ENCODE data around the gene PIEZO2. TPM values are rescaled to one million over a fixed set of nuclear protein-coding genes. Genes with fewer than 3 reads are reported as not detected.

The PIEZO2 gene
- total RNA-seq, 4 donors from 2014 or later, result 2.4 to 5.2 (median 3.3) TPM

GRCh38 chr18:11160313-11160712 is 10.9 kb upstream of the PIEZO2 start:
- peaks cover 0 to 7% (median 0%) of the 10 kb centered on the region in 4 donors for H3K27me3 ChIP-seq
- WGBS, result 91% methylated on average over 2 of the region's 2 CpGs

DNA sequence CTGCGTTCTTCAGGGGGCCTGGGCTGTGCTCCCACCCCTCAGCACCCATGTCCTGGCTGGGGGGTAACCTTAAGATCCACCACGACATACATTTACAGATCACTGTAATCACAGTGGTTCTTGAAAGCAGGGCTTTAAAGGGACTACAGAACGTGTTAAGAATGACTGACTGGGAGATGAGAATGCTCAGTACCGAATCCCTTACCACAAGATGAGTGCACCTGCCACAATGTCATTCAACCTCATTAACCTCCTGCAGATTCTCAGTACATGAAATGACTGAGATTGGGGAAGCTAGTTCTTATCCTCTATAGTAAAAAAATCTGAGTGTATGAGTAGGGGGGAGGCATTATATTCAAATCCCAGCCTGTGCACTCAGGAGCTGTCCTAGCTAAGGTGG is 10.5 kb upstream of the PIEZO2 start:
- no peak for TF ChIP-seq EP300 (IDR thresholded peaks at IDR 0.05)
- no peak for TF ChIP-seq POLR2AphosphoS5 (IDR thresholded peaks at IDR 0.05)
- TF ChIP-seq CTCF (IDR thresholded peaks at IDR 0.05), result no peak
- TF ChIP-seq POLR2A (IDR thresholded peaks at IDR 0.05; ENCODE audit: low read depth), result no peak
- no peak for DNase-seq (ENCODE audit: extremely low spot score)
- intact Hi-C loops (cut with DNase I), result no loop called here
- 87% methylated on average over 4 of the region's 4 CpGs for WGBS
- Histone ChIP-seq H3K27ac (replicated peaks in 1 of 4) (no peak overlapping the region), H3K4me1 (no peaks in the 10 kb centered on the region), H3K27me3 (peaks cover 0 to 7% (median 0%) of the 10 kb centered on the region in 4 donors), H3K4me3 (no peak overlapping the region), H3K36me3 (no peaks in the 10 kb centered on the region), H3K9me3 (no peaks in the 10 kb centered on the region)

More at GRCh38 chr18:11160313-11160712, 10.9 kb upstream of the PIEZO2 start:
- no peak for DNase-seq (ENCODE audit: extremely low spot score)
- H3K36me3 ChIP-seq, result no peaks in the 10 kb centered on the region
- intact Hi-C loops (cut with DNase I), result no loop called here
- H3K4me1 ChIP-seq, result no peaks in the 10 kb centered on the region
- TF ChIP-seq EP300 (IDR thresholded peaks at IDR 0.05) (no peak), CTCF (IDR thresholded peaks at IDR 0.05) (no peak), POLR2AphosphoS5 (IDR thresholded peaks at IDR 0.05) (no peak), POLR2A (IDR thresholded peaks at IDR 0.05; ENCODE audit: low read depth) (no peak)
- no peaks in the 10 kb centered on the region for H3K9me3 ChIP-seq
- H3K27ac ChIP-seq (replicated peaks in 1 of 4), result no peak overlapping the region
- no peak overlapping the region for H3K4me3 ChIP-seq

- H3K27ac ChIP-seq (replicated peaks in 1 of 4), result no peak overlapping the region
- no peak overlapping the region for H3K4me3 ChIP-seq
- 69% methylated on average over 1 of the region's 1 CpG for WGBS
- no peak for TF ChIP-seq CTCF (IDR thresholded peaks at IDR 0.05)
- no peak for TF ChIP-seq POLR2AphosphoS5 (IDR thresholded peaks at IDR 0.05)
- TF ChIP-seq POLR2A (IDR thresholded peaks at IDR 0.05; ENCODE audit: low read depth), result no peak
- no peak for TF ChIP-seq EP300 (IDR thresholded peaks at IDR 0.05)
- H3K36me3 ChIP-seq, result no peaks in the 10 kb centered on the region
- intact Hi-C loops (cut with DNase I), result no loop called here
- H3K4me1 ChIP-seq, result no peaks in the 10 kb centered on the region
- DNase-seq (ENCODE audit: extremely low spot score), result no peak
- H3K27me3 ChIP-seq, result peaks cover 0 to 7% (median 0%) of the 10 kb centered on the region in 4 donors
- H3K9me3 ChIP-seq, result no peaks in the 10 kb centered on the region
Measured at GRCh38 chr18:11156978-11157377, 7.6 kb upstream of the PIEZO2 start.

DNA sequence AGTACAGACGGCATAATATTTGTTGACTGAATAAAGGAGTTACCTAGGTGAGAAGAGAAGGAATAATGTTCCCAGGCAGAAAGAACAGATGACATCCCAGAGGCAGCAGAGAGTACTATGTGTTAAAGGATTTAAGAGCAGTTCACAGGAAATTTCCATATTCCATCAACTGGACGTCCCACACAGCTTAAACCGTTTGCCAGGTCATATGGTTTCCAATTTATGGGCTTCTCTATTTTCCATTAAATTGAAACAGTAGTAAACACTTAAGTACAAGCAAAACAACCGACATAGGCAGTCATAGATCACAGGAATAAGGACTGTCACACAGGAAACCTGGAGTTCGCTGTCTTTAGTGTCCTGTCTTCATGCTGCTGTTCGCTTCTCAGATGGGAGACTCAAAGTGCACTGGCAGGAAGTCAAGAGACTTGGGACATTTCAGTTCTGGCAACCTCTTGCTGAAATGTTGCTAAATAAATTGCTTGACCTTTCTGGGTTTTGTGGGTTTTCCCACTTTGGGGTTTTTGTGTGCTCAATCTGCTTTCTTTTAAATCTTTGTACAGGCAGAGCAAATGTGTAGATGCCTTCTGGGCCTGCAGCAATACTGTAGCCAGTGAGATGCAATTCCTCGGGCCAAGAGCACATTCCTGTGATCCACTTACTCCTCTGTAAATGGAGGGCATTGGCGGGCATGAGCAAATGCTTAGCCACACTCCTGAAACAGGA is 5.8 kb upstream of the PIEZO2 start:
- Histone ChIP-seq H3K36me3 (no peaks in the 10 kb centered on the region), H3K4me1 (no peaks in the 10 kb centered on the region), H3K4me3 (no peak overlapping the region), H3K9me3 (no peaks in the 10 kb centered on the region), H3K27me3 (peaks cover 0 to 22% (median 3%) of the 10 kb centered on the region in 4 donors), H3K27ac (replicated peaks in 1 of 4) (no peak overlapping the region)
- no peak for TF ChIP-seq CTCF (IDR thresholded peaks at IDR 0.05)
- no peak for TF ChIP-seq EP300 (IDR thresholded peaks at IDR 0.05)
- TF ChIP-seq POLR2AphosphoS5 (IDR thresholded peaks at IDR 0.05), result no peak
- TF ChIP-seq POLR2A (IDR thresholded peaks at IDR 0.05; ENCODE audit: low read depth), result no peak
- intact Hi-C loops (cut with DNase I), result no loop called here
- WGBS, result 70% methylated on average over 8 of the region's 8 CpGs
- DNase-seq (ENCODE audit: extremely low spot score), result peak; percentile 75
